ENCODE measurements around the gene KCNQ5.

The KCNQ5 gene

GRCh38 chr6:72855471-72855870, 233.6 kb downstream of the KCNQ5 start:
- H3K4me1 Mint-ChIP-seq: peaks cover 4% of the 10 kb centered on the region
- H3K36me3 Mint-ChIP-seq: no peaks in the 10 kb centered on the region
- no peaks in the 10 kb centered on the region for H3K27me3 Mint-ChIP-seq
- no peak for DNase-seq (ENCODE audit: low spot score in 2 of 2)
- no peaks in the 10 kb centered on the region for H3K9me3 Mint-ChIP-seq
- H3K27ac Mint-ChIP-seq: no peak overlapping the region
- no peak overlapping the region for H3K4me3 Mint-ChIP-seq
- ATAC-seq (ENCODE audit: low read depth): no peak

- H3K36me3 Mint-ChIP-seq: no peaks in the 10 kb centered on the region
- H3K4me1 Mint-ChIP-seq: peaks cover 12% of the 10 kb centered on the region
- H3K27me3 Mint-ChIP-seq: no peaks in the 10 kb centered on the region
- H3K27ac Mint-ChIP-seq: no peak overlapping the region
- ATAC-seq (ENCODE audit: low read depth): no peak
- no peaks in the 10 kb centered on the region for H3K9me3 Mint-ChIP-seq
- no peak for DNase-seq (ENCODE audit: low spot score in 2 of 2)
- H3K4me3 Mint-ChIP-seq: no peak overlapping the region
Observed at GRCh38 chr6:72856801-72857200, 234.9 kb downstream of the KCNQ5 start.

- Mint-ChIP-seq H3K4me1 (peaks cover 17% of the 10 kb centered on the region), H3K27me3 (no peaks in the 10 kb centered on the region), H3K4me3 (no peak overlapping the region), H3K27ac (no peak overlapping the region), H3K36me3 (no peaks in the 10 kb centered on the region), H3K9me3 (no peaks in the 10 kb centered on the region)
- ATAC-seq (ENCODE audit: low read depth) (no peak), DNase-seq (ENCODE audit: low spot score in 2 of 2) (no peak)
Observed at GRCh38 chr6:72857791-72858585, 236.1 kb downstream of the KCNQ5 start.

GRCh38 chr6:72861059-72861458, 239.2 kb downstream of the KCNQ5 start:
- Mint-ChIP-seq H3K4me3 (no peak overlapping the region), H3K27me3 (no peaks in the 10 kb centered on the region), H3K27ac (peak overlapping the region; percentile 7), H3K36me3 (no peaks in the 10 kb centered on the region), H3K4me1 (peaks cover 17% of the 10 kb centered on the region), H3K9me3 (no peaks in the 10 kb centered on the region)
- DNase-seq (ENCODE audit: low spot score in 2 of 2) (no peak), ATAC-seq (ENCODE audit: low read depth) (no peak)

- DNase-seq (ENCODE audit: low spot score in 2 of 2) (no peak), ATAC-seq (ENCODE audit: low read depth) (no peak)
- no peak overlapping the region for H3K4me3 Mint-ChIP-seq
- H3K4me1 Mint-ChIP-seq: peaks cover 17% of the 10 kb centered on the region
- no peaks in the 10 kb centered on the region for H3K9me3 Mint-ChIP-seq
- H3K27me3 Mint-ChIP-seq: no peaks in the 10 kb centered on the region
- peak overlapping the region; percentile 14 for H3K27ac Mint-ChIP-seq
- H3K36me3 Mint-ChIP-seq: peaks cover 2% of the 10 kb centered on the region
Observed at GRCh38 chr6:72861935-72862432, 240.1 kb downstream of the KCNQ5 start.

- Mint-ChIP-seq H3K27me3 (no peaks in the 10 kb centered on the region), H3K4me1 (peaks cover 17% of the 10 kb centered on the region), H3K4me3 (no peak overlapping the region), H3K9me3 (no peaks in the 10 kb centered on the region), H3K27ac (no peak overlapping the region), H3K36me3 (peaks cover 4% of the 10 kb centered on the region)
- DNase-seq (ENCODE audit: low spot score in 2 of 2): no peak
- no peak for ATAC-seq (ENCODE audit: low read depth)
Observed at GRCh38 chr6:72863131-72863530, 241.3 kb downstream of the KCNQ5 start.

- Mint-ChIP-seq H3K4me3 (no peak overlapping the region), H3K36me3 (peaks cover 4% of the 10 kb centered on the region), H3K27me3 (no peaks in the 10 kb centered on the region), H3K9me3 (no peaks in the 10 kb centered on the region), H3K4me1 (peaks cover 19% of the 10 kb centered on the region), H3K27ac (no peak overlapping the region)
- ATAC-seq (ENCODE audit: low read depth) (no peak), DNase-seq (ENCODE audit: low spot score in 2 of 2) (no peak)
Observed at GRCh38 chr6:72864236-72864635, 242.4 kb downstream of the KCNQ5 start.

GRCh38 chr6:72864799-72865198, 242.9 kb downstream of the KCNQ5 start:
- Mint-ChIP-seq H3K36me3 (peaks cover 4% of the 10 kb centered on the region), H3K4me3 (no peak overlapping the region), H3K9me3 (no peaks in the 10 kb centered on the region), H3K27me3 (no peaks in the 10 kb centered on the region), H3K4me1 (peaks cover 15% of the 10 kb centered on the region), H3K27ac (no peak overlapping the region)
- no peak for ATAC-seq (ENCODE audit: low read depth)
- no peak for DNase-seq (ENCODE audit: low spot score in 2 of 2)

- no peaks in the 10 kb centered on the region for H3K9me3 Mint-ChIP-seq
- no peak overlapping the region for H3K27ac Mint-ChIP-seq
- ATAC-seq (ENCODE audit: low read depth) (no peak), DNase-seq (ENCODE audit: low spot score in 2 of 2) (no peak)
- H3K27me3 Mint-ChIP-seq: no peaks in the 10 kb centered on the region
- H3K36me3 Mint-ChIP-seq: peaks cover 4% of the 10 kb centered on the region
- peaks cover 15% of the 10 kb centered on the region for H3K4me1 Mint-ChIP-seq
- no peak overlapping the region for H3K4me3 Mint-ChIP-seq
Observed at GRCh38 chr6:72865467-72865866, 243.6 kb downstream of the KCNQ5 start.

- Mint-ChIP-seq H3K9me3 (no peaks in the 10 kb centered on the region), H3K36me3 (peaks cover 4% of the 10 kb centered on the region), H3K27ac (no peak overlapping the region), H3K4me1 (peaks cover 2% of the 10 kb centered on the region), H3K27me3 (no peaks in the 10 kb centered on the region), H3K4me3 (no peak overlapping the region)
- DNase-seq (ENCODE audit: low spot score in 2 of 2) (no peak), ATAC-seq (ENCODE audit: low read depth) (no peak)
Observed at GRCh38 chr6:72869621-72870020, 247.8 kb downstream of the KCNQ5 start.

GRCh38 chr6:72873433-72873832, 251.6 kb downstream of the KCNQ5 start:
- Mint-ChIP-seq H3K27me3 (no peaks in the 10 kb centered on the region), H3K4me3 (no peak overlapping the region), H3K27ac (no peak overlapping the region), H3K36me3 (peaks cover 7% of the 10 kb centered on the region), H3K9me3 (no peaks in the 10 kb centered on the region), H3K4me1 (peaks cover 4% of the 10 kb centered on the region)
- ATAC-seq (ENCODE audit: low read depth): no peak
- no peak for DNase-seq (ENCODE audit: low spot score in 2 of 2)

GRCh38 chr6:72876256-72876655, 254.4 kb downstream of the KCNQ5 start:
- Mint-ChIP-seq H3K4me3 (no peak overlapping the region), H3K9me3 (no peaks in the 10 kb centered on the region), H3K36me3 (peaks cover 8% of the 10 kb centered on the region), H3K4me1 (peaks cover 2% of the 10 kb centered on the region), H3K27ac (no peak overlapping the region), H3K27me3 (no peaks in the 10 kb centered on the region)
- no peak for DNase-seq (ENCODE audit: low spot score in 2 of 2)
- ATAC-seq (ENCODE audit: low read depth): no peak

- H3K27me3 Mint-ChIP-seq: no peaks in the 10 kb centered on the region
- ATAC-seq (ENCODE audit: low read depth) (no peak), DNase-seq (ENCODE audit: low spot score in 2 of 2) (no peak)
- no peak overlapping the region for H3K27ac Mint-ChIP-seq
- peaks cover 9% of the 10 kb centered on the region for H3K9me3 Mint-ChIP-seq
- no peaks in the 10 kb centered on the region for H3K4me1 Mint-ChIP-seq
- no peak overlapping the region for H3K4me3 Mint-ChIP-seq
- H3K36me3 Mint-ChIP-seq: peaks cover 16% of the 10 kb centered on the region
Observed at GRCh38 chr6:72886170-72886569, 264.3 kb downstream of the KCNQ5 start.

GRCh38 chr6:72890233-72890632, 268.4 kb downstream of the KCNQ5 start:
- H3K4me1 Mint-ChIP-seq: no peaks in the 10 kb centered on the region
- no peak overlapping the region for H3K4me3 Mint-ChIP-seq
- no peaks in the 10 kb centered on the region for H3K27me3 Mint-ChIP-seq
- H3K27ac Mint-ChIP-seq: no peak overlapping the region
- no peak for ATAC-seq (ENCODE audit: low read depth)
- peaks cover 16% of the 10 kb centered on the region for H3K36me3 Mint-ChIP-seq
- DNase-seq (ENCODE audit: low spot score in 2 of 2): no peak
- H3K9me3 Mint-ChIP-seq: peaks cover 9% of the 10 kb centered on the region

GRCh38 chr6:72890671-72891070, 268.8 kb downstream of the KCNQ5 start:
- H3K4me1 Mint-ChIP-seq: no peaks in the 10 kb centered on the region
- H3K36me3 Mint-ChIP-seq: peaks cover 13% of the 10 kb centered on the region
- no peak for DNase-seq (ENCODE audit: low spot score in 2 of 2)
- peaks cover 9% of the 10 kb centered on the region for H3K9me3 Mint-ChIP-seq
- H3K27me3 Mint-ChIP-seq: no peaks in the 10 kb centered on the region
- ATAC-seq (ENCODE audit: low read depth): no peak
- H3K27ac Mint-ChIP-seq: no peak overlapping the region
- H3K4me3 Mint-ChIP-seq: no peak overlapping the region

Data from memory B cell (primary cell).